ENCODE data around the gene ZNF398.

DNA sequence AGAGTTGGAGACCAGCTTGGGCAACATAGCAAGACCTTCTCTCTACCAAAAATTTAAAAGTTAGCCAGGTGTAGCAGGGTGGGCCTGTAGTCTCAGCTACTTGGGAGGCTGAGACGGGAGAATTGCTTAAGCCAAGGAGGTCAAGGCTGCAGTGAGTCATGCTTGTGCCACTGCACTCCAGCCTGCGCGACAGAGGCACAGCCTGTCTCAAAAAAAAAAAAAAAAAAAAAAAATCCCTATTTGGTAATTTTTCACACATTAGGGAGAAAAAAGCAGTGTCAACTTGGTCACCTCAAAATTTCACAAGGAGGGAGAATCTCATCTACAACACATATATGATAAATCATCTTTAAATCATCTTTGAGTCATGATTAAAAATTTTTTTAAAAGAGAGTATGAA, 6.4 kb upstream of the ZNF398 start:
- TF ChIP-seq, protein P1, sequence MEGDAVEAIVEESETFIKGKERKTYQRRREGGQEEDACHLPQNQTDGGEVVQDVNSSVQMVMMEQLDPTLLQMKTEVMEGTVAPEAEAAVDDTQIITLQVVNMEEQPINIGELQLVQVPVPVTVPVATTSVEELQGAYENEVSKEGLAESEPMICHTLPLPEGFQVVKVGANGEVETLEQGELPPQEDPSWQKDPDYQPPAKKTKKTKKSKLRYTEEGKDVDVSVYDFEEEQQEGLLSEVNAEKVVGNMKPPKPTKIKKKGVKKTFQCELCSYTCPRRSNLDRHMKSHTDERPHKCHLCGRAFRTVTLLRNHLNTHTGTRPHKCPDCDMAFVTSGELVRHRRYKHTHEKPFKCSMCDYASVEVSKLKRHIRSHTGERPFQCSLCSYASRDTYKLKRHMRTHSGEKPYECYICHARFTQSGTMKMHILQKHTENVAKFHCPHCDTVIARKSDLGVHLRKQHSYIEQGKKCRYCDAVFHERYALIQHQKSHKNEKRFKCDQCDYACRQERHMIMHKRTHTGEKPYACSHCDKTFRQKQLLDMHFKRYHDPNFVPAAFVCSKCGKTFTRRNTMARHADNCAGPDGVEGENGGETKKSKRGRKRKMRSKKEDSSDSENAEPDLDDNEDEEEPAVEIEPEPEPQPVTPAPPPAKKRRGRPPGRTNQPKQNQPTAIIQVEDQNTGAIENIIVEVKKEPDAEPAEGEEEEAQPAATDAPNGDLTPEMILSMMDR (IDR thresholded peaks at IDR 0.05; ENCODE audit: low read depth, low read length), result no peak
- TF ChIP-seq MYC (IDR thresholded peaks at IDR 0.05; ENCODE audit: low read depth, low read length), result no peak
- TF ChIP-seq POLR2A (IDR thresholded peaks at IDR 0.05; ENCODE audit: extremely low read depth, insufficient read length), result no peak
- TF ChIP-seq, protein P2, sequence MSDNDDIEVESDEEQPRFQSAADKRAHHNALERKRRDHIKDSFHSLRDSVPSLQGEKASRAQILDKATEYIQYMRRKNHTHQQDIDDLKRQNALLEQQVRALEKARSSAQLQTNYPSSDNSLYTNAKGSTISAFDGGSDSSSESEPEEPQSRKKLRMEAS (IDR thresholded peaks at IDR 0.05; ENCODE audit: low read depth, low read length), result no peak

Measured in NB4 (cell line).